H1 (cell line): ENCODE measurements around the gene HPD. TPM values are rescaled to one million over a fixed set of nuclear protein-coding genes. Genes with fewer than 3 reads are reported as not detected.

ENCODE experiments used
- GABPA ChIP-seq: IDR thresholded peaks from 2 replicates; pipeline ENCODE4 v1.6.1; 2011; ENCODE audit warnings: mild to moderate bottlenecking, low read length, moderate library complexity, borderline replicate concordance; ENCODE audit not compliant: insufficient read depth
- KDM4A ChIP-seq: IDR thresholded peaks from one replicate; pipeline ENCODE4 v1.7.1; 2012; ENCODE audit warnings: low read depth, mild to moderate bottlenecking, moderate library complexity, low read length, inconsistent platforms; ENCODE audit not compliant: severe bottlenecking
- KDM5A ChIP-seq: fragments of 200-600 bp; IDR thresholded peaks from 2 replicates; pipeline ENCODE4 v1.7.1; 2012; ENCODE audit warnings: mild to moderate bottlenecking, low read length, inconsistent platforms, mixed read lengths
- SRF ChIP-seq: IDR thresholded peaks from 2 replicates; pipeline ENCODE4 v1.6.1; 2011; ENCODE audit warnings: mild to moderate bottlenecking, low read depth, low read length, moderate library complexity
- TAF1 ChIP-seq: IDR thresholded peaks from 2 replicates; pipeline ENCODE4 v1.6.1; 2011; ENCODE audit warnings: mild to moderate bottlenecking, low read depth, low read length
- polyA plus RNA-seq, 7 experiments: library from polyadenylated mRNA; depleted of rRNA in 3 of 7; stranded (reverse) in 5 of 7; unstranded in 2 of 7; fragments of >200 nt in 5 of 7; fragments of 200-250 nt in 2 of 7; gene quantifications; 1 replicate in 5 of 7; 2 replicates in 1 of 7; 4 replicates in 1 of 7; pipeline versions ENCODE4 v1.2.1 to v1.2.3, GENCODE V29; 2011 to 2013; ENCODE audit warnings: missing spikeins in 2 of 7, mixed read lengths in 2 of 7
- total RNA-seq: library from RNA; stranded (reverse); fragmentation: NEBNext Ultra II Directional; extraction: Animal tissue kit (Norgen Biotek cat#: 25700); gene quantifications from 2 replicates; pipeline ENCODE4 v1.2.1, GENCODE V29; 2021
- TF ChIP-seq, protein P1 (sequence below): IDR thresholded peaks from 2 replicates; pipeline ENCODE4 v1.6.1; 2011; ENCODE audit warnings: low read length, improper control_type of control experiment

The HPD gene
- total and polyA plus RNA-seq, 2 of the 8 experiments (the other 6 are each of a cell fraction or from before 2014, with no cell fraction given) = 0.48 to 0.56 TPM

GRCh38 chr12:121898287-121898686 is 39.6 kb upstream of the HPD start (continued):
- TF ChIP-seq, protein P1, sequence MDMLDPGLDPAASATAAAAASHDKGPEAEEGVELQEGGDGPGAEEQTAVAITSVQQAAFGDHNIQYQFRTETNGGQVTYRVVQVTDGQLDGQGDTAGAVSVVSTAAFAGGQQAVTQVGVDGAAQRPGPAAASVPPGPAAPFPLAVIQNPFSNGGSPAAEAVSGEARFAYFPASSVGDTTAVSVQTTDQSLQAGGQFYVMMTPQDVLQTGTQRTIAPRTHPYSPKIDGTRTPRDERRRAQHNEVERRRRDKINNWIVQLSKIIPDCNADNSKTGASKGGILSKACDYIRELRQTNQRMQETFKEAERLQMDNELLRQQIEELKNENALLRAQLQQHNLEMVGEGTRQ = no peak
- TF ChIP-seq GABPA (no peak), SRF (no peak), KDM5A (no peak), TAF1 (no peak), KDM4A (no peak)
